ENCODE data around the gene CRYBB2. TPM values are rescaled to one million over a fixed set of nuclear protein-coding genes. Genes with fewer than 3 reads are reported as not detected.
"Not testable (repeated sequence)": the region's sequence is repeated elsewhere in the genome, so short reads cannot be mapped to it uniquely, and the experiment has no call there.

CRYBB2 gene, protein sequence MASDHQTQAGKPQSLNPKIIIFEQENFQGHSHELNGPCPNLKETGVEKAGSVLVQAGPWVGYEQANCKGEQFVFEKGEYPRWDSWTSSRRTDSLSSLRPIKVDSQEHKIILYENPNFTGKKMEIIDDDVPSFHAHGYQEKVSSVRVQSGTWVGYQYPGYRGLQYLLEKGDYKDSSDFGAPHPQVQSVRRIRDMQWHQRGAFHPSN
- 0.51 and 1.6 TPM in 2 replicates for total RNA-seq (2014; rRNA removed; shearing (Covaris generic))

DNA sequence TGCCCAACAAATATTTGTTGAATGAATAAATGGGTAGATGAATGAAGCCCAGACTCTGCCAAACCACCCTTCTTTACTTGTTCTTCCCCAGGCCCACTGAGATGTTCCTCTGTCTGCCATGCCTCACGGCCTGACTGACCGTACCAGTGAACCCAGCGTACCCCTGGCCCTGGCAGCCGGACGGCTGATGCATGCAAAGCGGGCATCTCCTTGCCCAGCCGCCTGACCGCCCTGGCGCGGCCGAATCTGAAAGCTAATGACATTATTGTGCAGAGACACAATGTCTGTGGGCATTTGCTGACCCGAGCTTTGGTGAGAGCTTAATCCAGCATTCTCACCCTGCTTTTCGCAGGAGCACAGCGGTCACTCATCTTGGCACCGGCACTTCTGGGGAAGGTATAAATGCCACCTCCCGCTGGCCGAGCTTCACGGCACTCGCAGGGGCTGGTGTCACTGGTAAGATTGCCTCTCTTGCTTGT lies at the start of gene CRYBB2:
CRYBB2 (plus strand) TSS at position 429 of the 479 bp plus-strand sequence. CDS start 1,791 bp downstream, outside the sequence.
- DNase-seq (ENCODE audit: low spot score): no peak

DNA sequence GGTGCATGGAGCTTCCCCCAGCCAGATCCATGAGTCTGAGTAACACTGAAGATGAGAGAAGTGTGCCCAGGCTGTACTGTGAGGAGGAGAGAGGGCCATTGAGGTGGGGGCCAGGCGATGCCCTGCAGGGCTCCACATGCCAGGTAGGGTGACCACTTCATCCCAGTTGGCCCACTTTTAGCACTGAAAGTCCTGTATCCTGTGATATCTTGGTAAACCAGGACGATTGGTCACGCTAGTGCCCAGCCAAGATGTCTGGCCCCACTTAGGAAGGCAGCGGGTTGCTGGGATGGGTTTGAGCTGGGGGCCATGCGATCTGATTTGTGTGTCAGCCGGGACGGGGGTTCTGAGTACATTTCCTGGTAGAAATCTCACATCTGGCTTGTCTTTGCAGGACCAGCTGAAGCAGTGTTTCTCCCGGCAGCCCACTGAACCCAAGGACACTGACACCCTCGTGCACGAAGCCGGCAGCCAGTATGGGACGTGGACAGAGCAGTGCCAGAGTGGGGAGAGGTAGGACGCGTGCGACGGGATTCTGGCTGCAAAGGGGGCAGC lies 48.9 kb upstream of the CRYBB2 start:
- no peak for DNase-seq (ENCODE audit: low spot score)

DNA sequence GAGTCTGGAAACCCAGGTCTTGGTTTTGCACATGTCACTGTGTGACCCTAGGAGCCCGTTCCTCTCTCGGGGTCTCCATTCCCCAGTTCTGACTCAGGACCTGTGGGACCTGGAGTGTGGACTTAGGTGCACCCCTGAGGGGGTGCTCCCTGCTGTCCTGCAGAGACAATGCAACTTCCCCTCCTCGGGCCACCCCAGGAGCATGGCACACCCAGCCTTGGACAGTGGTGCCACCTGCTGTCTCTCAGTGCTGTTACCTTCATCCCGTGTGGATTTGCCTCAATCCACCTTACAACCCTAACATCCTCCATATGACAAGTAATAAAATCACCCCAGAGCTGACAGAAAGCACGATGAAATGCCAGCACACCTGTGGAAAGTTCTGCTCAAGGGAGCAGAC lies 47.3 kb upstream of the CRYBB2 start:
- DNase-seq (ENCODE audit: low spot score): peak; percentile 12

DNA sequence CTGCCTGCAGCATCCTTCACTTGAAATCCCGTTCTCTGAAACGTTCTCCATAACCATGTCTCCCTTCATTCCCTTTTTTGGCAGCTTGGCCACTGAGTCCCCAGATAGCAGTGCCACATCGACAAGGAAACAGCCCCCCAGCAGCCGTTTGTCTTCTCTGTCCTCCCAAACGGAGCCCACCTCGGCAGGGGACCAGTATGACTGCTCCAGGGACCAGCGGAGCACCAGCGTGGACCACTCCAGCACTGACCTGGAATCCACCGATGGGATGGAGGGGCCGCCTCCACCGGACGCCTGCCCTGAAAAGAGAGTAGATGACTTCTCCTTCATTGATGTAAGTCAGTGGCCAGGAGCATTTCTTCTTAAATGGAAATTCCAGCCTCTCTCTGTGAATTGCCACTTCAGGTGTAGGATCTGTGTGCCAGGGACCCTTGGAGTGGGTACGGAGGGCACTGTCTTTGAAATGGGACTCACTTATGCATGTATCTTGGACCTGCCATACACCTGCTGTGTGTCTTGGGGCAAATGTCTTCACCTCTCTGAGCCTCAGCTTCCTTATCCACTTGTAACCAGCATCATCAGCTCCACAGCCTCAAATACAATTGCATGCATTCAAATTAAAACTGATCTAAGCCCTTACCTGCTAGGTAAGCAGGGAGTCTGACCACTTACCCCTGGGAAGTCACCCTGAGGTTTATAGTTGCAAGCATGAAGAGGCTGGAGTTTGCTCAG lies 45.1 kb upstream of the CRYBB2 start:
- no peak for DNase-seq (ENCODE audit: low spot score)

DNA sequence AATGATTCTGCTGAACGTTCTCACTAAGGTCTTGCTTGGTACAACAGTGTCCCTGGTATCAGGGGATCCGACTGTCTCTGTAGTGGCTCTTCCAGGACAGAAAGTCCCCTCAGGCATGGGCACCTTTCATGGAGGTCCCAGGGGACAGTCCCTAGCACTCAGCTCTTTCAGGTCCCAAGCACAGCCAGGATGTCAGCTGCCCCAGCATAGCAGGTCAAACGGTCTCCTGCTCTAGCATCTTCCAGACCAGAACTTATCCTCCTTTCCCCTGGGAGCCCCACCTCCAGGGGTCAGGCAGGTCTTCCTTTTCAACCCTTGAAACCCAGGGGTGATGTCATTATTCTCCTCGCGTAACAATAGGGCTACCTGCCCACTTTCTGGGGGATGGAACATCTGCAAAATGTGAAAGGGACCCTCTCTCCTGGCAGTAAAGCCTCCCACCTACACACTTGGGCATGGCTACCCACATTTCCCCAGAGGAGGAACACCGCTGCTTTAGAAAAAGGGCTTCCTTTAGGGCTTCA lies 44.5 kb upstream of the CRYBB2 start:
- no peak for DNase-seq (ENCODE audit: low spot score)

DNA sequence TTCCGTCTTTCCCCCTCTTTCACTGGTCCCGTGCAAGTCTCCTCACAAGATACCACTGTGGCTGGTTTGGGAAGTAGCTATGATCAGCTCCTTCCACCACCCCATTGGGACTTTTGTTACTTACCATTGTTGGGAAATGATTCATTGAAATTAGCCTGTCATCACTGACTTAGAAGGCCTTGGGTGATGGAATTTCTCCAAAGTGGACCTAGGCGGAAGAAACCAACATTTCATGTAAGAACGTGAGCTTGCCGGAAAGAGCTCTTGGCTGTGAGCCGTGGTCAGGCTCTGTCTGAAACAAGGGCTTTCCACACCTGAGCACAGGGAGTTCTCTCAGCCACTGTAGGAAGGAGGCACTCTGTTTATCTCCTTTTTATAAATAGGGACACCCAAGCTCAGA lies 43.3 kb upstream of the CRYBB2 start:
- no peak for DNase-seq (ENCODE audit: low spot score)

DNA sequence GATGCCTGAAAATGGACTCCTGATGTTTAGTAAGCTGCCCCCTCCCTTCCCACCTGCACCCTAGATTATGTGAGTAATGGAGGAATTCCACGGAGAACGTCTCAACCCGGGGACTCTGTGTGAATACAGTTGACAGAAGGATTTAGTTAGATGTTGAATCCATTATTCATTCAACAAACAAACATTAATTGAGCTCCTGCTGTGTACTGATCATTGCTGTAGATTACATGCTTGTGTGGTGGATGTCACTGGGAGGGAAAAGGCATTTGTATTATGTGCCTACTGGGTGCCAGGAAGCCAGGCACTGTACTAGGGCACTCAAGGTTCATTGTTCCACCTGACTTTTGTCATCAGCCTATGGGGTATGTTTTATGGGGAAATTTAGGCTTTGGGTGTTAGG lies 42.6 kb upstream of the CRYBB2 start:
- DNase-seq (ENCODE audit: low spot score): no peak

DNA sequence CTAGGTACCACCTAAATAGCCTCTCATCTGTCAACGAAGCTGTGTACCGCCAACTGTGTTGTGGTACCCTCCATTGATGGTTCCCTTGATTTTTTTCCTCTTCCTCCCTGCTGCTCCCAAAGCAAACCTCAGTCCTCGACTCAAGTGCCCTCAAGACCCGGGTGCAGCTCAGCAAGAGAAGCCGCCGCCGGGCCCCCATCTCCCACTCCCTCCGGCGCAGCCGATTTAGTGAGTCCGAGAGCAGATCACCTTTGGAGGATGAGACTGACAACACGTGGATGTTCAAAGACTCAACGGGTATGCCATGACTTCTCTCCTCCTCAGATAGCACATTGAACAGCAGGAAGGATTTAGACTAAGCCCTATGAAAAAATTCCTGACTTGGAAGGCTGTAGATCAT lies 42.2 kb upstream of the CRYBB2 start:
- DNase-seq (ENCODE audit: low spot score): no peak

DNA sequence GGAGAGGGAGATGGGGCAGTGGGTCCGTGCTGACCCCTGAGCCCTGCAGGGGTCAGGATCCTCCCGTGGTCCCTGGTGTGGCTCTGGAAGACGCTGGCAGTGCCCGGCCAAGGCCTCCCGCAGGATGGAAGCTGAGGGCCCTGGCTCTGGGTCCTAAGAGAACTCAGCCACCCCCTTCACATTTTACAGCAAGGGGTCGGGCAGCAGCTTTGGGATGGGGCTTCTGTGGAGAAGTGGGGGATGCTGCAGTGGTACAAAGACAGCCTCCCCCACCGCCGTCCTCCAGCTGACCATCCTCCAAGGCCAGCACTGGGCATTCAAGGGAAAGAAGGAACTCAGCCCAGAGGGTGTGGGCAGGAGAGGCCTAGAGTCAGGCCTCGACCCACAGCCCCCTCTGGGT lies 41.5 kb upstream of the CRYBB2 start:
- no peak for DNase-seq (ENCODE audit: low spot score)

DNA sequence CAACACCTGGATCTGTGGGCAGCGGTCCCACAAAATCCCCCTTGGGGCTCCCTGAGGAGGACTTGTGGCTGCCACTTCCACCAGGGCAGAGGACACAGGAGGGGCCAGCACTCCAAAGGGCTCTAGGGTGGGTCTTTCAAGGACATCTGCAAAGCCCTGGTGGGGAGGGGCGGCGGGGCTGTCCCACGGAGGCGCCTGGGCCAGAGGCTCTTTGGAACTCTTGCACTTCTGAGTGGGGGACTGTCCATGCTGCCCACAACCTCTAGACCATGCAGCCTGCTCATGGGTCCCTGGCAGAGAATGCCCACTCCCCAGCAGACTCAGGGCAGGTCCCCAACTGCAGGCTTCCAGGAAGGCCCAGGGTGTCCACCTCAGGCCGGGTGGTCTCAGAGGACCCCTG lies 41.1 kb upstream of the CRYBB2 start:
- not testable (repeated sequence) for DNase-seq (ENCODE audit: low spot score)

DNA sequence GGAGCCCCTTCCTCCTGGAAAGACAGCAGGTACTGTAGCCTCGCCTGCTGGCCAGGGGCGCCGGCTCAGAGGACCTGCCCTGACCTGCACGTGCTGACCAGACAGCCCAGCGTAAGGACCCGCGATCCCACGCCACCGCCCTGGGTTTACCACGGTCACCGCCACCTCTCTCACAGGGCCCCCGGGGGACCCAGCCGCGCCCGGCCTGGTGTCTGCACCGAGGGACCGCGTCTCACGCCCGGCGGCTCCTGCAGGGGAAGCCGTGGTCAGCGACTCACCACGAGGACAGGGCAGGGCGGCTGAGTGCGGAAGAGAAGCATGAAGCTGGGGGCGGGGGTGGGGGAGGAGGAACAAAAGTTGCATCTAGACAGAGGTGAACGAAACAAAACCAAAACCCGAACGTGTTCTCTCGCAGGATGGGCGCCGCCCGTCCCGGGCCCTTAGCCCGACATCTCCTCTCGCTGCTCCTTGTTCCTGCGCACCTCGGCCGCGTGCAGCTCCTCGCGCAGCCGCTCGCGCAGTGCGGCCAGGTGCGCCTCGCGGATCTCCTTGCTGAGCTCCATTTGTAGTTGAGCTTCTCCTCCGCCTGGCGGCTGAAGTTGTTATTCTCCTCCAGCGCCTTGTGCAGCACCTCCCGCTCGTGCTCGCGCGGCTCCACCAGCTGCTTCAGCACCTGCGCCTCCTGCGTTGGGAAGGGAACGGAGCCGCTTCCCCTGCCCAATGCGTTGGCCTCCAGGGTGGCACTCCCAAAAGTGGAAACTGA lies 40.4 kb upstream of the CRYBB2 start:
- not testable (repeated sequence) for DNase-seq (ENCODE audit: low spot score)

DNA sequence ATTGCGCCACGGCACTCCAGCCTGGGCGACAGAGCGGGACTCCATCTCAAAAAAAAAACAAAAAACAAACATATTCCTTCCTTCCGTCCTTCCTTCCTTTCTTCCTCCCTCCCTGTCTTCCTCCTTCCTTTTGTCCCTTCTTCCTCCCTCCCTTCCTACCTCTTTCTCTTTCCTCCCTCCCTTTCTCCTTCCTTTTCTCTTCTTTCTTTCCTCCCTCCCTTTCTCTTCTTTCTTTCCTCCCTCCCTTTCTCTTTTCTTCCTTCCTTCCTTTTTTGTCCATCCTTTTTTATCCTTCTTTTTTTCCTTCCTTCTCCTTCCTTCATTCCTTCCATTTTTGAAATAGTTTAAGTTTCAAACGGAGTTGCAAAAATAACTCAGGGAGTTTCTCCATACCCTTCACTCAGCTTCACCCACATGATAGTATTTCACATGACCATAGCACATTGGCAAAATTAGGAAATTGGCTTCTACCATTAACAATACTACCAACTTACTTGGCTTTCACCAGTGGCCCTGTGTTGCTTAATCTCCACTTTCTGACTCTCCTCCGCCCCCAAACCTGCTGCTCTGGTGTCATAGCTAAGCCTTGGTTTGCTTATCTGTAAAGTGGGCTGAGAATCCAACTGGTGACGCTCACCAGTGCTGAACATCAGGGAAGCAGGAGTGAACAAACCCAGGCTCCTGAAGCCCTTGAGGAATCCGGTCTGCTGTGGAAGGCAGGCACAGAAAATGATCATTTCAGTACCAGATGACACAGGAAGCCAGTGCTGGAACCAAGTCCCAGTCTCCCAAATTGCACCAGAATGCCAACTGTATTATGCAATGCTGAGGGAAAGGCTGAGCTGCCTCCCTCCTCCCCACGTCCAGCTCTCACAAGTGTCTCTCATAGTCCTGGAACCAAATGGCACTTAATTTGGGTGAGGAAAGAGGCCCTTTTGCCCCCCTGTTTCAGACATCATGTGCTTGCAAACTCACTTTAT lies 37.0 kb upstream of the CRYBB2 start:
- no peak for DNase-seq (ENCODE audit: low spot score)

DNA sequence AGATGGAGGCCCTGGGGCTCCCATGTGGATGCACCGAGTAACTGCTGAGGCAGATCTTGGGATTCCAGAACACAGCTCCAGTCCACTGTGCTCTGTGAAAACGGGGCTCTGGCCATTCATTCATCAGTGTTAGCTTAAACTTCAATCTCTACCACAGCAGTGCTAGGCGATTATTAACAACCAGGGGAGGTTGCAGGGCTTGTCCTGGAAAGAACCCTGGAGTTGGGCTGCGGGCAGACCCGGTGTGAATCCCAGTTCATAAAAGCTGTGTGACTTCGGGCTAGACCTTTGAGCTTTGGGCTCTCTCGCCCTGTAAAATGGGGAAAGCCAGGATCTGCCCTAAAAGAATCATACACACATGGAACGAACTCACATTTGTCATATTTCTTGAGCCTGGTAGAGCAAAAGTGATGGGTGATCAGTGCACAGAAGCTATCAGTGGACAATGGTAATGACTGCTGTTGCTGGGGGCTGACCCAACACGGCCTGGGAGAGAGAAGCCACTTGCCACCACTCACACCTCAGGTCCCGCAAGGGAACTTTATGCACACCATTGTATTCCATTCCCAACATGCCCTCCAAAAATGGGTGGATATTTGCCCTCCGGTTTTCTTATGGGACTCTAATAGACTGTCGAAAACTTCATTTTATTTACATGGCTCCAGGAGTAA lies 35.4 kb upstream of the CRYBB2 start:
- DNase-seq (ENCODE audit: low spot score): no peak

DNA sequence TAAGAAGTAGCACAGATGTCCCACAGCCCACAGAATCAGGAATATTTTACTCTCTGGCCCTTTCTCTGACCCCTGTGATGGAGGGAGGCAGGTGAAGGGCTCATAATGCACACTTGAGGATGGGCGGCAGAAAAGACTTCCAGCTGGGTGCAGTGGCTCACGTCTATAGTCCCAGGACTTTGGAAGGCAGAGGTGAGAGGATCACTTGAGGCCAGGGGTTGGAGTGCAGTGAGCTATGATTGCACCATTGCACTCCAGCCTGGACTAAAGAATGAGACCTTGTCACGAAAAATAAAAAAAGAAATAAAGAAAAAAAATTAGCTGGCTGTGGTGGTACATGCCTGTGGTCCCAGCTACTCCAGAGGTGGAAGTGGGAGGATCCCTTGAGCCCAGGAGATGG lies 33.3 kb upstream of the CRYBB2 start:
- DNase-seq (ENCODE audit: low spot score): no peak

DNA sequence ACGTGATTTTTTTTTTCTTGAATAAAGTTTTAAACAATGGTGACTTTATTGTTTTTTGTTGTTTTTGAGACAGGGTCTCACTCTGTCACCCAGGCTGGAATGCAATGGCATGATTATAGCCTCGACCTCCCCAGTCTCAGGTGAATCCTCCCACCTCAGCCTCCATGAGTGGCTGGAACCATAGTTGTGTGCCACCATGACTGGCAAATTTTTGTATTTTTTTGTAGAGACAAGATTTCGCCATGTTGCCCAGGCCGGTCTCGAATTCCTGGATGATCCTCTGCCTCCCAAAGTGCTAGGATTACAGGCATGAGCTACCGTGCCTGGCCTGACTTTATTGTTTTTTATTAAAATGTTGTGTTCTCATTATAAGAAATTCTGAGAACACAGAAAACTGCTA lies 32.0 kb upstream of the CRYBB2 start:
- DNase-seq (ENCODE audit: low spot score): no peak

DNA sequence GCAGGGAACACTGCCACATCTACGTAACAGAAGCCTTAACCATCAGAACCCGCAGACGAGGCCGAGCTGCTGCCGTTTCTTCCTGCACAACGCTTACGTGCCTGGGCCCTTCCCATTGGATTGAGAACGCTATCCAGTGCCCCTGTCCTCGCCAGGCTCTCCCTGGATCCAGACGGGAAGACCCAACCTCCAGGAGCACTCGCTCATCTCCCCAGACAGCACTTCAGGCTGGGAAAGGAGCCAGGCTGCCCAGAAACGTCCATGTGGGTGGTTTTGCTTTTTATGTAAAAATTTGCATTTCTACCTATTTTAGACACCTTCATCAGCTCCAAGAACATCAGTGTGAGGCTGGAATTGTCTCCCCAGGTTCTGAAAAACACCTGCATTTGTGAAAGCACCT lies 27.0 kb upstream of the CRYBB2 start:
- no peak for DNase-seq (ENCODE audit: low spot score)

DNA sequence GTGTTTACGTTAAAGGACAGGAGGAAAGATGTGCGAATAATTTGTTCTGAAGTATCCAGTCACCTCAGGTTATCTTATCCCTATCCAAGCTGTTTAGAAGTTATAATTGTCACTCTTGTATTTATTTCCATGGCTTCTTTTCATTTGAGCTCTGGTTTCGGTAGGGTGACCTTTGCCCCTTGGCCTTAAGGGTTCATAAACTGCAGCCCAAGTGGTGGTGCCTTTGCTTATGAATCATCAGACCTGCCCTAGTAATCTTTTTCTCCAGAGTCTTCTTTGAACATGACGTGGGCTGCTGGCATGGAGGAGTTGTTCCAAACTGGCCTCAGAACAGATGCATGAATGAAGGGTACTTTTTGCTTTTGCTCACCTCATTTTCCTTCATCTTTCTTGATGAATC lies 26.3 kb upstream of the CRYBB2 start:
- no peak for DNase-seq (ENCODE audit: low spot score)

DNA sequence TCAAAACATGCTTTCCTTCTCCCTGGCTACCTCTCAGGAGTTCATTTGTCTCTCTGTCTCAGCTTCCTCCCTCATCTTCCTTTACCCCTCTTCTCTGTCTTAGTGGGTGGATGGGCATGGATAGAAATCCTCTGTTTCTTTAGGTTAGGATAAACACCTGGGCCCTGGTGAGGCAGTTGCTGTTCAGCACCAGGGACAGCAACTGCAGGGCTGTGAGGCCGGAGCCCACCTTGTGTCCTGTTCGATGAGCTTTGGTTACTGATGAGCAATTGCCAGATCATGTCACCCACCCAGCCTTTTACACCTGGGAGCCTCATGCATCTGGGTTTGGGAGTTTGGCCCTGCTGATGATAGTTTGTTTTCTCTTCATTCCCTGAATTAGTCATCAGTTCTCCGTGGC lies 25.9 kb upstream of the CRYBB2 start:
- DNase-seq (ENCODE audit: low spot score): no peak

DNA sequence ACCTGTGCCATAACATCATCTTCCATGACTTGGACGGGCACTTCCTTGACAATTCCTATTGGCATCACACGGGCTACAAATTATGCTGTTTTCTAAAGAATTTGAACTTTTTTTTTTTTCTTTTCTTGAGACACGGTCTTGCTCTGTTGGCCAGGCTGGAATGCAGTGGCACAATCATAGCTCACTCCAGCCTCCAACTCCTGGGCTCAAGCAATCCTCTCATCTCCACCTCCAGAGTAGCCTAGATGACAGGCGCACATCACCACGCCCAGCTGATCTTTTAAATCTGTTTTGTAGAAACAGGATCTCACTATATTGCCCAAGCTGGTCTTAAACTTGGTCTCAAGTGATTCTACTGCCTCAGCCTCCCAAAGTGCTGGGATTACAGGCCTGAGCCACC lies 23.1 kb upstream of the CRYBB2 start:
- DNase-seq (ENCODE audit: low spot score): no peak

DNA sequence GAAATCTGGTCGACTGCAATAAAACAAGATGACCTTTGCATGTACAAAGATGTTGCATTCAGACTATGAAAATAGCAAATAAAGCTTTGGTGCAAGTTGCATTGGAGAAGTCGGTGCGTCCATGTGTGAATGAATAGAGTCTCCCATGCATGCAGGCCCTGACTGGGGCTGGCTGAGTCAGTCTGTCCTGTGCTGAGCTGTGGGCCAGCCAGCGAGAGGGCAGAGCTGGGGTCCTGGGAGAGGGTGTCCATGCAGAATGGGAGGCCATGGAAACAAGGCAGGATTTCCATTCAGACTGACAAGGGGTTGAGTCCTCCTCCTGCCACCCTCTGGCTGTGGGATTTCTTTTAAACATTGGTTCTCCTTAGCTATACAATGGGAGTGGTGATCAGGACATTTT lies 22.1 kb upstream of the CRYBB2 start:
- DNase-seq (ENCODE audit: low spot score): no peak

All from H4 (cell line).